GM23338 (cell line): ENCODE measurements around the gene FBL. TPM values are rescaled to one million over a fixed set of nuclear protein-coding genes. Genes with fewer than 3 reads are reported as not detected.

Experiments
- ATAC-seq: fragments of 200-7000 bp; cut with Tn5 transposase; 3 replicates; pipeline ENCODE4 v1.9.1; 2020
- DNase-seq: peaks from one replicate; pipeline ENCODE4 v3.0.0-alpha.2; 2015; ENCODE audit warnings: low spot score
- H2AFZ ChIP-seq: fragments of 200-600 bp; sonication (generic); 2 replicates; pipeline ENCODE4 v1.8.0; 2016; ENCODE audit warnings: antibody characterized with exemption, mild to moderate bottlenecking, moderate library complexity
- H3F3A ChIP-seq: fragments of 200-600 bp; sonication (generic); replicated peaks from 2 replicates; pipeline ENCODE4 v1.8.0; 2017; ENCODE audit warnings: antibody characterized with exemption, mixed run types, low read depth
- H3K27ac ChIP-seq: fragments of 200-600 bp; sonication (generic); 2 replicates; pipeline ENCODE4 v1.6.1; 2016; ENCODE audit warnings: low read depth
- H3K27me3 ChIP-seq: fragments of 200-600 bp; sonication (generic); 2 replicates; pipeline ENCODE4 v1.8.0; 2016; ENCODE audit warnings: mild to moderate bottlenecking, mixed run types, moderate library complexity; ENCODE audit not compliant: insufficient read depth
- H3K36me3 ChIP-seq: fragments of 200-600 bp; sonication (generic); 2 replicates; pipeline ENCODE4 v1.8.0; 2016; ENCODE audit warnings: mild to moderate bottlenecking; ENCODE audit not compliant: insufficient read depth
- H3K4me1 ChIP-seq: fragments of 200-600 bp; sonication (generic); 2 replicates; pipeline ENCODE4 v1.8.0; 2016; ENCODE audit warnings: mild to moderate bottlenecking, moderate library complexity; ENCODE audit not compliant: insufficient read depth
- H3K4me2 ChIP-seq: fragments of 200-600 bp; sonication (generic); 2 replicates; pipeline ENCODE4 v1.7.1; 2017; ENCODE audit warnings: mixed run types
- H3K4me3 ChIP-seq: fragments of 200-600 bp; sonication (generic); 2 replicates; pipeline ENCODE4 v1.6.1; 2016; ENCODE audit warnings: mixed run types
- H3K79me2 ChIP-seq: fragments of 200-600 bp; sonication (generic); replicated peaks from 2 replicates; pipeline ENCODE4 v1.8.0; 2017; ENCODE audit warnings: mild to moderate bottlenecking; ENCODE audit not compliant: insufficient read depth
- H3K9me2 ChIP-seq: fragments of 200-600 bp; sonication (generic); 2 replicates; pipeline ENCODE4 v1.8.0; 2017; ENCODE audit not compliant: insufficient read depth
- H4K20me1 ChIP-seq: fragments of 200-600 bp; sonication (generic); replicated peaks from 2 replicates; pipeline ENCODE4 v1.8.0; 2017; ENCODE audit warnings: mild to moderate bottlenecking; ENCODE audit not compliant: insufficient read depth
- H3K27ac Mint-ChIP-seq: 2 replicates; pipeline ENCODE4 v1.8.0; 2020; ENCODE audit warnings: inconsistent platforms, mild to moderate bottlenecking, moderate library complexity, mixed read lengths
- H3K27me3 Mint-ChIP-seq: 3 replicates; pipeline ENCODE4 v1.8.0; 2022; ENCODE audit warnings: low read depth, mild to moderate bottlenecking, moderate library complexity, mixed read lengths, inconsistent platforms; ENCODE audit not compliant: insufficient read depth, poor library complexity
- H3K36me3 Mint-ChIP-seq: 3 replicates; pipeline ENCODE4 v1.8.0; 2021; ENCODE audit warnings: low read depth, mild to moderate bottlenecking, inconsistent platforms, moderate library complexity, mixed read lengths
- H3K4me1 Mint-ChIP-seq: 3 replicates; pipeline ENCODE4 v1.8.0; 2020; ENCODE audit warnings: mild to moderate bottlenecking, inconsistent platforms, mixed read lengths
- H3K4me3 Mint-ChIP-seq: 3 replicates; pipeline ENCODE4 v1.8.0; 2021; ENCODE audit warnings: moderate library complexity, mild to moderate bottlenecking, inconsistent platforms, mixed read lengths
- H3K9me3 Mint-ChIP-seq: 3 replicates; pipeline ENCODE4 v1.8.0; 2020; ENCODE audit warnings: moderate library complexity, mild to moderate bottlenecking, inconsistent platforms, mixed read lengths
- CTCF ChIP-seq, 2 experiments: fragments of 200-600 bp in 1 of 2; sonication (generic) in 1 of 2; conservative IDR thresholded peaks; 2 replicates each; pipeline versions ENCODE4 v1.5.1 to v1.6.1; 2016 to 2017; ENCODE audit warnings: antibody characterized with exemption in 2 of 2, low read depth in 2 of 2, mild to moderate bottlenecking in 2 of 2, moderate library complexity in 1 of 2
- EZH2 ChIP-seq: fragments of 200-600 bp; sonication (generic); IDR thresholded peaks from one replicate; pipeline ENCODE4 v1.8.0; 2017; ENCODE audit warnings: antibody characterized with exemption, mild to moderate bottlenecking, low read depth; ENCODE audit not compliant: unreplicated experiment
- POLR2AphosphoS5 ChIP-seq: IDR thresholded peaks from 2 replicates; pipeline ENCODE4 v1.6.1; 2016; ENCODE audit warnings: antibody characterized with exemption, low read depth
- STAT1 ChIP-seq: IDR thresholded peaks from one replicate; pipeline ENCODE4 v1.6.1; 2016; ENCODE audit warnings: antibody characterized with exemption; ENCODE audit not compliant: unreplicated experiment
- ZNF462 ChIP-seq: fragments of 250-450 bp; sonication (Bioruptor Pico); IDR thresholded peaks from 2 replicates; pipeline ENCODE4 v1.5.0; 2020; ENCODE audit warnings: mild to moderate bottlenecking, moderate library complexity
- polyA plus RNA-seq: library from polyadenylated mRNA; unstranded; fragments of >200 nt; fragmentation: Nextera tagmentation; extraction: Ambion mirVana; gene quantifications from 2 replicates; pipeline ENCODE4 v1.2.1, GENCODE V29; 2016
- total RNA-seq: library from RNA; depleted of rRNA; stranded (reverse); fragments of >200 nt; shearing (Covaris generic); gene quantifications from 2 replicates; pipeline ENCODE4 v1.2.3, GENCODE V29; 2014

FBL gene
- total and polyA plus RNA-seq, 2 experiments from 2014 or later = 403 to 553 TPM

- Mint-ChIP-seq H3K27me3 (peaks cover 8% of the 10 kb centered on the region), H3K27ac (no peak overlapping the region), H3K4me1 (peaks cover 8% of the 10 kb centered on the region), H3K4me3 (no peak overlapping the region), H3K9me3 (no peaks in the 10 kb centered on the region), H3K36me3 (no peaks in the 10 kb centered on the region)
- H3K79me2 ChIP-seq = no peaks in the 10 kb centered on the region
- no peaks in the 10 kb centered on the region for H3K4me1 ChIP-seq
- H3K27ac ChIP-seq = no peak overlapping the region
- no peaks in the 10 kb centered on the region for H3K36me3 ChIP-seq
- no peak for ATAC-seq
- TF ChIP-seq EZH2 = no peak
- no peak for TF ChIP-seq CTCF (conservative IDR thresholded peaks at IDR 0.05; ENCODE audit: low read depth in 2 of 2)
- no peak for TF ChIP-seq STAT1
- no peak for TF ChIP-seq POLR2AphosphoS5
- no peak for TF ChIP-seq ZNF462 (CRISPR knock-in tag)
- DNase-seq = no peak
- H3K27me3 ChIP-seq = no peaks in the 10 kb centered on the region
- H3K9me2 ChIP-seq = no peaks in the 10 kb centered on the region
- no peak overlapping the region for H3K4me2 ChIP-seq
- no peak overlapping the region for H2AFZ ChIP-seq
- H3F3A ChIP-seq = no peaks in the 10 kb centered on the region
- no peaks in the 10 kb centered on the region for H4K20me1 ChIP-seq
- H3K4me3 ChIP-seq = no peak overlapping the region
Observed at GRCh38 chr19:39867952-39868351, 21.8 kb upstream of the FBL start.
